ENCODE results near the gene KLC1. TPM values are rescaled to one million over a fixed set of nuclear protein-coding genes. Genes with fewer than 3 reads are reported as not detected.

Gene KLC1
- total RNA-seq, 1 experiment from 2014 or later = 306 TPM

GRCh38 chr14:103712633-103713247 lies 83.7 kb downstream of the KLC1 start:
- H3K4me2 ChIP-seq (ENCODE audit: low read length) = peak overlapping the region; percentile 37
- H3K4me1 ChIP-seq (ENCODE audit: insufficient read depth, low read length) = peaks cover 51% of the 10 kb centered on the region
- TF ChIP-seq EZH2phosphoT487 (IDR thresholded peaks at IDR 0.05; ENCODE audit: borderline replicate concordance, low read length) (no peak), CTCF (conservative IDR thresholded peaks at IDR 0.05; ENCODE audit: low read depth, low read length) (no peak), EZH2 (IDR thresholded peaks at IDR 0.05; ENCODE audit: low read length, unreplicated experiment) (no peak)
- no peaks in the 10 kb centered on the region for H4K20me1 ChIP-seq (ENCODE audit: low read length)
- intact Hi-C loops (cut with micrococcal nuclease) = loop anchor here (10.0 kb wide), 1 partner anchor 138 kb away; no protein-coding TSS in a partner anchor
- no TSS peak for BruUV-seq (replicated peaks)
- 0 out of 2 replicates have a peak overlapping the region, but pooled peaks have one; percentile 13 for H3K4me3 ChIP-seq (ENCODE audit: low read length)
- H3K9me3 ChIP-seq (ENCODE audit: low read length) = no peaks in the 10 kb centered on the region
- H3K79me2 ChIP-seq (ENCODE audit: low read length) = peaks cover 56% of the 10 kb centered on the region
- H3K27ac ChIP-seq (ENCODE audit: low read length) = peak overlapping the region; percentile 49; the same call in 1 of the 2 replicates
- POLR2A ChIA-PET (ENCODE audit: unreplicated experiment) = no interaction called here
- no peaks in the 10 kb centered on the region for H3K9me2 ChIP-seq (replicated peaks; ENCODE audit: low read length)
- no peak overlapping the region for H3K9ac ChIP-seq (ENCODE audit: low read length)
- no peaks in the 10 kb centered on the region for H3K27me3 ChIP-seq (ENCODE audit: low read length)
- CTCF ChIA-PET = no interaction called here
- ATAC-seq = no peak
- DNase-seq = no peak
- peaks cover 15% of the 10 kb centered on the region; the same call in 1 of the 2 replicates for H3K36me3 ChIP-seq (ENCODE audit: low read depth, low read length)
- no peaks in the 10 kb centered on the region for H3F3A ChIP-seq (ENCODE audit: low read length, unreplicated experiment)
- H2AFZ ChIP-seq (ENCODE audit: low read length) = no peak overlapping the region

GRCh38 chr14:103713304-103714062 lies 84.5 kb downstream of the KLC1 start:
- H3K27me3 ChIP-seq (ENCODE audit: low read length) = no peaks in the 10 kb centered on the region
- no TSS peak for BruUV-seq (replicated peaks)
- no peaks in the 10 kb centered on the region for H3K9me3 ChIP-seq (ENCODE audit: low read length)
- TF ChIP-seq EZH2 (IDR thresholded peaks at IDR 0.05; ENCODE audit: low read length, unreplicated experiment) (no peak), CTCF (conservative IDR thresholded peaks at IDR 0.05; ENCODE audit: low read depth, low read length) (no peak), EZH2phosphoT487 (IDR thresholded peaks at IDR 0.05; ENCODE audit: borderline replicate concordance, low read length) (no peak)
- H3K27ac ChIP-seq (ENCODE audit: low read length) = no peak overlapping the region
- no peaks in the 10 kb centered on the region for H3F3A ChIP-seq (ENCODE audit: low read length, unreplicated experiment)
- peaks cover 51% of the 10 kb centered on the region for H3K4me1 ChIP-seq (ENCODE audit: insufficient read depth, low read length)
- DNase-seq (no peak), ATAC-seq (no peak)
- H3K79me2 ChIP-seq (ENCODE audit: low read length) = peaks cover 63% of the 10 kb centered on the region
- peak overlapping the region; percentile 87 for H3K4me2 ChIP-seq (ENCODE audit: low read length)
- ChIA-PET CTCF (no interaction called here), POLR2A (ENCODE audit: unreplicated experiment) (interaction anchor here (0.6 kb wide), 1 partner anchor 9 kb away, joined by 4 read pairs; no protein-coding TSS in a partner anchor)
- H4K20me1 ChIP-seq (ENCODE audit: low read length) = no peaks in the 10 kb centered on the region
- no peaks in the 10 kb centered on the region for H3K9me2 ChIP-seq (replicated peaks; ENCODE audit: low read length)
- H3K4me3 ChIP-seq (ENCODE audit: low read length) = peak overlapping the region; percentile 77; the same call in 1 of the 2 replicates
- H3K9ac ChIP-seq (ENCODE audit: low read length) = peak overlapping the region; percentile 97; the same call in 1 of the 2 replicates
- no peak overlapping the region for H2AFZ ChIP-seq (ENCODE audit: low read length)
- H3K36me3 ChIP-seq (ENCODE audit: low read depth, low read length) = peaks cover 7% of the 10 kb centered on the region; the same call in 1 of the 2 replicates
- intact Hi-C loops (cut with micrococcal nuclease) = loop anchor here (10.0 kb wide), 1 partner anchor 139 kb away; no protein-coding TSS in a partner anchor

Data from PC-3 (cell line).